ENCODE measurements around the gene XPOT. TPM values are rescaled to one million over a fixed set of nuclear protein-coding genes. Genes with fewer than 3 reads are reported as not detected.
A peak's percentile ranks its signal among the peaks of the same experiment; 100 is the strongest.

Gene XPOT
- total and polyA plus RNA-seq, 5 donors, result 8.9 to 33.3 (median 25.9) TPM

GRCh38 chr12:64392221-64392620 lies 12.0 kb upstream of the XPOT start:
- Histone ChIP-seq H3K27ac (ENCODE audit: low read length) (no peak overlapping the region), H3K4me1 (ENCODE audit: control insufficient read depth, insufficient read depth, low read length) (no peaks in the 10 kb centered on the region), H3K4me3 (ENCODE audit: low read length) (no peak overlapping the region), H3K9me3 (ENCODE audit: control insufficient read depth, low read length) (no peaks in the 10 kb centered on the region), H3K27me3 (ENCODE audit: control insufficient read depth, insufficient read depth) (no peaks in the 10 kb centered on the region)
- ATAC-seq (no peak), DNase-seq (no peak)
- intact Hi-C loops (cut with DNase I), result no loop called here
- WGBS, result 68% methylated on average over 3 of the region's 3 CpGs

- WGBS, result 47% methylated on average over 2 of the region's 2 CpGs
- Histone ChIP-seq H3K9me3 (ENCODE audit: control insufficient read depth, low read length) (no peaks in the 10 kb centered on the region), H3K4me1 (ENCODE audit: control insufficient read depth, insufficient read depth, low read length) (no peaks in the 10 kb centered on the region), H3K27ac (ENCODE audit: low read length) (no peak overlapping the region), H3K4me3 (ENCODE audit: low read length) (no peak overlapping the region), H3K27me3 (ENCODE audit: control insufficient read depth, insufficient read depth) (no peaks in the 10 kb centered on the region)
- DNase-seq (no peak), ATAC-seq (peak in 1 of 2 donors; percentile 59)
- intact Hi-C loops (cut with DNase I), result no loop called here
Observed at GRCh38 chr12:64395739-64396138, 8.5 kb upstream of the XPOT start.

DNA sequence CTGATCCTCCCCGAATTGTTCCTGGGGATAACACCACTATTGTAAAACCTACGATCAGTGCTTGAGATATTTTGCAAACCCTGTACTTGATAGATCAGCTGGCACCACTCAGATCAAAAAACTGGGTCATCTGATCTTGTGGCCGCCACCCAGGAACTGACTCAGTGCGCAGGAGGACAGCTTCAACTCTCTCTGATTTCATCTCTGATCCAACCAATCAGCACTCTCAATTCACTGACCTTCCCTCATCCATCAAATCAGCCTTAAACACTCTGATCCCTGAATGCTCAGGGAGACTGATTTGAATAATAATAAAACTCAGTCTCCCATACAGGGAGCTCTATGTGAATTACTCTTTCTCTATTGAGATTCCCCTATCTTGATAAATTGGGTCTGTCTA lies 4.2 kb upstream of the XPOT start:
- WGBS, result 49% methylated on average over 4 of the region's 4 CpGs
- intact Hi-C loops (cut with DNase I), result no loop called here
- H3K9me3 ChIP-seq (ENCODE audit: control insufficient read depth, low read length), result no peaks in the 10 kb centered on the region
- ATAC-seq, result no peak
- no peaks in the 10 kb centered on the region for H3K4me1 ChIP-seq (ENCODE audit: control insufficient read depth, insufficient read depth, low read length)
- H3K4me3 ChIP-seq (ENCODE audit: low read length), result no peak overlapping the region
- H3K27me3 ChIP-seq (ENCODE audit: control insufficient read depth, insufficient read depth), result no peaks in the 10 kb centered on the region
- DNase-seq, result no peak
- no peak overlapping the region for H3K27ac ChIP-seq (ENCODE audit: low read length)

GRCh38 chr12:64402181-64402580 lies 2.0 kb upstream of the XPOT start:
- peaks cover 2% of the 10 kb centered on the region for H3K4me1 ChIP-seq (ENCODE audit: control insufficient read depth, insufficient read depth, low read length)
- no peak for ATAC-seq
- intact Hi-C loops (cut with DNase I), result no loop called here
- no peak for DNase-seq
- H3K9me3 ChIP-seq (ENCODE audit: control insufficient read depth, low read length), result no peaks in the 10 kb centered on the region
- H3K27me3 ChIP-seq (ENCODE audit: control insufficient read depth, insufficient read depth), result no peaks in the 10 kb centered on the region
- WGBS, result 90% methylated on average over 5 of the region's 5 CpGs
- no peak overlapping the region for H3K27ac ChIP-seq (ENCODE audit: low read length)
- no peak overlapping the region for H3K4me3 ChIP-seq (ENCODE audit: low read length)

GRCh38 chr12:64404470-64405256 lies 471 bp downstream of the XPOT start:
- intact Hi-C loops (cut with DNase I), result no loop called here

DNA sequence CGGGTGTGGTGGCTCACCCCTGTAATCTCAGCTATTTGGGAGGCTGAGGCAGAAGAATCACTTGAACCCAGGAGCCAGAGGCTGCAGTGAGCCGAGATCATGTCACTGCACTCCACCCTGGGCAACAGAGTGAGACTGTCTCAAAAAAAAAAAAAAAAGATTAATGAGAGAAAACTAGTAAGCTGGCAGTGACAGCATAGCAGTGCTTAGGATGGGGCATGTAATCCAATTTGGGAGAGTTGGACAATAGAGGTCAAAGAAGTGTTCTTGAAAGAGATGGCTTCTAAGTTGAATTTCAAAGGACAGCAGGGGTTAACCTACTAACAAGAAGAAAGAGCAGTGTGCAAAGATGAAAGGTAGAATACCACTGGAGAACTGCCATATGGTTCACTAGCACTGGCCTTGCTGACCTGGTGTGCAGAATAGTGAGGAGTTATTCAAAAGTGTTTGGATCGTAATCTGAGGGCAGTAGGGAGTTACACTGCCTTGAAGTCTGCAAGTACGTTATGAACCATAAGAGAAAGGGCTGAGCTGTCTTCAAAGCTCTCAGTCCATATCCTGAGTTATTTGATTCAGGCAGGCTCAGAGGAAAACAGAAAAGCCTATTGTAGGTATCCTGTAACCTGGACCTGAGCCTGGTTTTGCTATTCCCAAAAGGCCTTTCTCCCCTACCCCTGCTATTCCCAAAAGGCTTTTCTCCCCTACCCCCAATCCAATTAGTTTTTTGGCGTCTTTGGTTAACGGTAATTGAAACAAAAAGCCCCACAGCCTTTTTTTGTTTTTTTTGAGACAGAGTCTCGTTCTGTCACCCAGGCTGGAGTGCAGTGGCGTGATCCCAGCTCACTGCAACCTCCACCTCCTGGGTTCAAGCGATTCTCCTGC lies 3.4 kb downstream of the XPOT start:
- DNase-seq (no peak), ATAC-seq (no peak)
- no peak overlapping the region for H3K27ac ChIP-seq (ENCODE audit: low read length)
- H3K9me3 ChIP-seq (ENCODE audit: control insufficient read depth, low read length), result no peaks in the 10 kb centered on the region
- H3K4me1 ChIP-seq (ENCODE audit: control insufficient read depth, insufficient read depth, low read length), result peaks cover 2% of the 10 kb centered on the region
- H3K4me3 ChIP-seq (ENCODE audit: low read length), result no peak overlapping the region
- intact Hi-C loops (cut with DNase I), result no loop called here
- 84% methylated on average over 9 of the region's 9 CpGs for WGBS
- no peaks in the 10 kb centered on the region for H3K27me3 ChIP-seq (ENCODE audit: control insufficient read depth, insufficient read depth)

More at GRCh38 chr12:64404470-64405256, 471 bp downstream of the XPOT start:
- Histone ChIP-seq H3K9me3 (ENCODE audit: control insufficient read depth, low read length) (no peaks in the 10 kb centered on the region), H3K4me1 (ENCODE audit: control insufficient read depth, insufficient read depth, low read length) (peaks cover 2% of the 10 kb centered on the region), H3K27me3 (ENCODE audit: control insufficient read depth, insufficient read depth) (no peaks in the 10 kb centered on the region), H3K4me3 (ENCODE audit: low read length) (peak overlapping the region; percentile 58), H3K27ac (ENCODE audit: low read length) (peak overlapping the region; percentile 78)
- DNase-seq, result peak in 1 of 3 donors; percentile 60
- WGBS, result under 1% methylated on average over 78 of the region's 78 CpGs
- peak; percentile 68 to 72 for ATAC-seq

DNA sequence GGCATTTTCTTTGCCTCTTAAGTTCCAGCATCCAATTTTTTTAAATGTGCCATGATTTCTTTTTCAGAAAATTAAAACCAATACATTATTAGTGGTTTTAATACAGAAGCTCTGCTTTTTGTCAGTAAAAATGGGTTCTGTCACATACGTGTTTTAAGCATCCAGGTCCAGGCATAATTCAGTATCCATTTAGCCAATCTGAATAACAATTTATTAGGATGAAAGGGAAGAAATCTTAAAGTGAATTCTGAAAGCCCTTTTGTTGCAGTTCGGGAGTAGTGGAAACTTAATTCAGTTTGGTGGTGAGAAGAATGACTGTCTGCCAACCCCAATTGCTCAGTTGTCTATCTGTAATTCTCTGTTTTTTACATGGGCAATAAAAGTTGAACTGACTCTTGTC lies 7.2 kb downstream of the XPOT start:
- H3K27me3 ChIP-seq (ENCODE audit: control insufficient read depth, insufficient read depth), result no peaks in the 10 kb centered on the region
- no peaks in the 10 kb centered on the region for H3K9me3 ChIP-seq (ENCODE audit: control insufficient read depth, low read length)
- WGBS, result 90% methylated on average over 2 of the region's 2 CpGs
- intact Hi-C loops (cut with DNase I), result no loop called here
- no peak overlapping the region for H3K27ac ChIP-seq (ENCODE audit: low read length)
- H3K4me1 ChIP-seq (ENCODE audit: control insufficient read depth, insufficient read depth, low read length), result no peaks in the 10 kb centered on the region
- DNase-seq, result no peak
- no peak for ATAC-seq
- no peak overlapping the region for H3K4me3 ChIP-seq (ENCODE audit: low read length)

DNA sequence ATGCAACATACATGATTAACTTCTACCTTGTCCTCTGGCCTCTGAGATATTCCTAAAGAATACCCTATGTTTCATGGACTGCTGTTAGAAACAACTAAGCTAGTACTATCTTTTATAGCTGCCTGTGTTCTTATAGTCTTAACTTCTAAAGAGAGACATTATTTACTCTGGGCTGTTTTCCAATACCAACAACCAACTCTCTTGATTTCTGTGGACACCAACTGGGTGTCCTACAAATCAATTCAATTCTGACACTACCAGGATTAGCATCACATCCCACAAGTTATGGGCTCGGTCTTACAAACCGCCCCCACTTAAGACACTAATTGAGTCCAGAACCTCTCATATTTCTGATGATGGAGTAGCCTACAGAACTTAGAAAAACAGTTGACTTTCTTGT lies 8.3 kb downstream of the XPOT start:
- H3K27me3 ChIP-seq (ENCODE audit: control insufficient read depth, insufficient read depth), result no peaks in the 10 kb centered on the region
- no peak overlapping the region for H3K4me3 ChIP-seq (ENCODE audit: low read length)
- ATAC-seq (no peak), DNase-seq (no peak)
- 95% methylated on average over 2 of the region's 2 CpGs for WGBS
- no peaks in the 10 kb centered on the region for H3K9me3 ChIP-seq (ENCODE audit: control insufficient read depth, low read length)
- intact Hi-C loops (cut with DNase I), result no loop called here
- H3K27ac ChIP-seq (ENCODE audit: low read length), result no peak overlapping the region
- no peaks in the 10 kb centered on the region for H3K4me1 ChIP-seq (ENCODE audit: control insufficient read depth, insufficient read depth, low read length)

GRCh38 chr12:64413884-64414283 lies 9.7 kb downstream of the XPOT start:
- intact Hi-C loops (cut with DNase I), result no loop called here
- H3K27ac ChIP-seq (ENCODE audit: low read length), result no peak overlapping the region
- H3K4me3 ChIP-seq (ENCODE audit: low read length), result no peak overlapping the region
- 84% methylated on average over 2 of the region's 2 CpGs for WGBS
- no peak for DNase-seq
- no peaks in the 10 kb centered on the region for H3K4me1 ChIP-seq (ENCODE audit: control insufficient read depth, insufficient read depth, low read length)
- H3K9me3 ChIP-seq (ENCODE audit: control insufficient read depth, low read length), result no peaks in the 10 kb centered on the region
- H3K27me3 ChIP-seq (ENCODE audit: control insufficient read depth, insufficient read depth), result no peaks in the 10 kb centered on the region
- ATAC-seq, result no peak

- Histone ChIP-seq H3K27ac (ENCODE audit: low read length) (no peak overlapping the region), H3K27me3 (ENCODE audit: control insufficient read depth, insufficient read depth) (no peaks in the 10 kb centered on the region), H3K4me1 (ENCODE audit: control insufficient read depth, insufficient read depth, low read length) (no peaks in the 10 kb centered on the region), H3K4me3 (ENCODE audit: low read length) (no peak overlapping the region), H3K9me3 (ENCODE audit: control insufficient read depth, low read length) (no peaks in the 10 kb centered on the region)
- DNase-seq (no peak), ATAC-seq (no peak)
- intact Hi-C loops (cut with DNase I), result no loop called here
Observed at GRCh38 chr12:64418209-64418608, 14.0 kb downstream of the XPOT start.

GRCh38 chr12:64419696-64420095 lies 15.5 kb downstream of the XPOT start:
- 72% methylated on average over 3 of the region's 3 CpGs for WGBS
- H3K9me3 ChIP-seq (ENCODE audit: control insufficient read depth, low read length), result no peaks in the 10 kb centered on the region
- DNase-seq (no peak), ATAC-seq (no peak)
- intact Hi-C loops (cut with DNase I), result loop anchor here in 2 of 4 donors (10.0 kb wide), 2 partner anchors 65 to 75 kb away; no protein-coding TSS in a partner anchor
- no peak overlapping the region for H3K27ac ChIP-seq (ENCODE audit: low read length)
- no peaks in the 10 kb centered on the region for H3K4me1 ChIP-seq (ENCODE audit: control insufficient read depth, insufficient read depth, low read length)
- H3K27me3 ChIP-seq (ENCODE audit: control insufficient read depth, insufficient read depth), result no peaks in the 10 kb centered on the region
- no peak overlapping the region for H3K4me3 ChIP-seq (ENCODE audit: low read length)
